WTC11 (cell line): ENCODE data around the gene TRIM47. TPM values are rescaled to one million over a fixed set of nuclear protein-coding genes. Genes with fewer than 3 reads are reported as not detected.

Experiments
- ATAC-seq: fragments of 200-7000 bp; cut with Tn5 transposase; 2 replicates; pipeline ENCODE4 v1.10.0; 2021; ENCODE audit warnings: mild to moderate bottlenecking, moderate library complexity
- CTCF ChIA-PET: fragments of 300-600 bp; sonication (Branson Sonifier 250); formaldehyde crosslinking; loops from one replicate; lab custom pipeline; 2021; ENCODE audit warnings: antibody characterized with exemption; lab: Charles Lee
- POLR2A ChIA-PET: fragments of 350-600 bp; sonication (Branson Sonifier 250); formaldehyde crosslinking; loops from one replicate; lab custom pipeline; 2021; ENCODE audit warnings: antibody characterized with exemption; lab: Charles Lee
- DNase-seq: peaks from one replicate; pipeline ENCODE4 v3.0.0; 2021; ENCODE audit warnings: low spot score
- H3K27ac Mint-ChIP-seq: 2 replicates; pipeline ENCODE4 v1.8.0; 2021; ENCODE audit warnings: mixed read lengths
- H3K27me3 Mint-ChIP-seq: 2 replicates; pipeline ENCODE4 v1.8.0; 2021; ENCODE audit warnings: low read depth, mild to moderate bottlenecking, moderate library complexity, mixed read lengths
- H3K36me3 Mint-ChIP-seq: 2 replicates; pipeline ENCODE4 v1.8.0; 2021; ENCODE audit warnings: mixed read lengths
- H3K4me1 Mint-ChIP-seq: 2 replicates; pipeline ENCODE4 v1.8.0; 2022; ENCODE audit warnings: mixed read lengths
- H3K4me3 Mint-ChIP-seq: 2 replicates; pipeline ENCODE4 v1.8.0; 2021; ENCODE audit warnings: mild to moderate bottlenecking, moderate library complexity, mixed read lengths
- H3K9me3 Mint-ChIP-seq: 2 replicates; pipeline ENCODE4 v1.8.0; 2021; ENCODE audit warnings: mixed read lengths
- AR ChIP-seq: fragments of 250-450 bp; sonication (Bioruptor Pico); IDR thresholded peaks from 2 replicates; pipeline ENCODE4 v1.9.0; 2021; ENCODE audit warnings: mild to moderate bottlenecking
- ATF2 ChIP-seq: sonication (generic); formaldehyde crosslinking; IDR thresholded peaks from 2 replicates; pipeline ENCODE4 v1.8.1; 2022; ENCODE audit warnings: low read depth, missing genetic modification reagents, borderline replicate concordance
- ETV6 ChIP-seq: sonication (generic); formaldehyde crosslinking; IDR thresholded peaks from 2 replicates; pipeline ENCODE4 v1.8.1; 2022; ENCODE audit warnings: mild to moderate bottlenecking, missing genetic modification reagents
- IRF2 ChIP-seq: sonication (generic); formaldehyde crosslinking; IDR thresholded peaks from 2 replicates; pipeline ENCODE4 v1.8.0; 2022; ENCODE audit warnings: low read depth, missing genetic modification reagents, borderline replicate concordance
- SMAD3 ChIP-seq: sonication (generic); formaldehyde crosslinking; IDR thresholded peaks from 2 replicates; pipeline ENCODE4 v1.8.0; 2022; ENCODE audit warnings: missing genetic modification reagents, mild to moderate bottlenecking, borderline replicate concordance
- TEAD1 ChIP-seq: sonication (generic); formaldehyde crosslinking; IDR thresholded peaks from 2 replicates; pipeline ENCODE4 v1.8.0; 2022; ENCODE audit warnings: mild to moderate bottlenecking, missing genetic modification reagents
- ZNF416 ChIP-seq: fragments of 250-450 bp; sonication (Bioruptor Pico); IDR thresholded peaks from 2 replicates; pipeline ENCODE4 v1.9.0; 2021; ENCODE audit warnings: mild to moderate bottlenecking, inconsistent platforms
- ZNF671 ChIP-seq: fragments of 250-450 bp; sonication (Bioruptor Pico); IDR thresholded peaks from 2 replicates; pipeline ENCODE4 v1.8.0; 2021; ENCODE audit warnings: mild to moderate bottlenecking
- total RNA-seq: library from RNA; stranded (reverse); gene quantifications from 3 replicates; pipeline ENCODE4 v1.2.3, GENCODE V29; 2021
- TF ChIP-seq, protein P1 (sequence below): sonication (generic); formaldehyde crosslinking; conservative IDR thresholded peaks from 2 replicates; pipeline ENCODE4 v1.8.1; 2022; ENCODE audit warnings: mild to moderate bottlenecking, missing genetic modification reagents
- TF ChIP-seq, protein P2 (sequence below): sonication (generic); formaldehyde crosslinking; IDR thresholded peaks from 2 replicates; pipeline ENCODE4 v1.8.1; 2022; ENCODE audit warnings: mild to moderate bottlenecking, moderate library complexity, missing genetic modification reagents
- TF ChIP-seq, protein P3 (sequence below): fragments of 250-450 bp; sonication (Bioruptor Pico); IDR thresholded peaks from 2 replicates; pipeline ENCODE4 v2.1.2; 2022; ENCODE audit warnings: mild to moderate bottlenecking, moderate library complexity
- TF ChIP-seq, protein P4 (sequence below): fragments of 250-450 bp; sonication (Bioruptor Pico); IDR thresholded peaks from 2 replicates; pipeline ENCODE4 v1.9.0; 2021; ENCODE audit warnings: mild to moderate bottlenecking, borderline replicate concordance
- TF ChIP-seq, protein P5 (sequence below): sonication (generic); formaldehyde crosslinking; IDR thresholded peaks from 2 replicates; pipeline ENCODE4 v1.8.1; 2023; ENCODE audit warnings: mild to moderate bottlenecking, missing genetic modification reagents, moderate library complexity

The TRIM47 gene
- total RNA-seq, 1 experiment from 2014 or later: 10.0 TPM

DNA sequence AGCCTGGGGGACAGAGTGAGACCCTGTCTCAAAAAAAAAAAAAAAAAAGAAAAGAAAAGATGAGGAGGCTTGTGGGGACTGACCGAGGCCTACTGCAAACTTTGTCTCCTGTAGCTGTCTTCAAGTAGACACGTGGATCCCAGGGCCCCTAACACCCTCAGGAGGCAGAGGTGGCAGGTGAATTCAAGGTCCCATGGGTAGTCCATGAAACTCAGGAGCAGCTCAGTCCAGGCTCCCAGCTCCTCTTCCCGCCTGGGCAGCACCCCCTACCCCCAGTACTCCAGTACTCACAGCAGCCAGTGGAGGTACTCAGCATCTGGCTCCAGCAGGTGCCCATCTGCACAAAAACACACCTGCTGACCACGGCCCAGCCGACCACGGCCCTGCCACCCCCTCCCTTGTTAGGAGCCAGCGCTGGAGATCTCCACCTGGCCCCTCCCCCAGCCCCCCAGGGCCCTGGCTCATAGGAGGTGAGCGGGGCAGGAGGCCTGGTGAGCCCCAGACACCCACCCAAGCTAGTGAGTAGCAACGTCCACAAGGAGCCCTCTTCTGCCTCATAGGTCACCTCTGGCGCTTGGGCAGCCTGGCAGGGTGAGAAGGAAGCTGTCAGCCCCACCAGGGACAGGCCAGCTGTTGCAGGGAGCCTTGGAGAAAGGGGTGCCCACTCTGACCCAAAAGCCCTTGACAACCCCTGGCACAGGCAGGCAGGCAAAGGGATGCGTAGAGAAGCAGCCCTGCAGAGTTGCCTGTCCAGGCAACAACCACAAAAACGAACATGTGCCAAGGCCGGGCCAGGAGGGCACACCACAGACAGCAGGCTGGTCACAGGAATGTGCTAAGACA is 22.5 kb upstream of the TRIM47 start:
- no peak overlapping the region for H3K27ac Mint-ChIP-seq
- CTCF ChIA-PET: interaction anchor here (1.7 kb wide), 1 partner anchor 104 kb away, joined by 4 read pairs; no protein-coding TSS in a partner anchor
- DNase-seq: no peak
- POLR2A ChIA-PET: no interaction called here
- TF ChIP-seq IRF2: no peak
- TF ChIP-seq, protein P1, sequence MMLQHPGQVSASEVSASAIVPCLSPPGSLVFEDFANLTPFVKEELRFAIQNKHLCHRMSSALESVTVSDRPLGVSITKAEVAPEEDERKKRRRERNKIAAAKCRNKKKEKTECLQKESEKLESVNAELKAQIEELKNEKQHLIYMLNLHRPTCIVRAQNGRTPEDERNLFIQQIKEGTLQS (CRISPR knock-in tag): 0 out of 2 replicates have a peak, but pooled peaks have one; percentile 17
- no peak overlapping the region for H3K4me3 Mint-ChIP-seq
- no peak for ATAC-seq
- H3K9me3 Mint-ChIP-seq: no peaks in the 10 kb centered on the region
- peaks cover 16% of the 10 kb centered on the region for H3K36me3 Mint-ChIP-seq
- H3K4me1 Mint-ChIP-seq: peaks cover 10% of the 10 kb centered on the region
- H3K27me3 Mint-ChIP-seq: no peaks in the 10 kb centered on the region

DNA sequence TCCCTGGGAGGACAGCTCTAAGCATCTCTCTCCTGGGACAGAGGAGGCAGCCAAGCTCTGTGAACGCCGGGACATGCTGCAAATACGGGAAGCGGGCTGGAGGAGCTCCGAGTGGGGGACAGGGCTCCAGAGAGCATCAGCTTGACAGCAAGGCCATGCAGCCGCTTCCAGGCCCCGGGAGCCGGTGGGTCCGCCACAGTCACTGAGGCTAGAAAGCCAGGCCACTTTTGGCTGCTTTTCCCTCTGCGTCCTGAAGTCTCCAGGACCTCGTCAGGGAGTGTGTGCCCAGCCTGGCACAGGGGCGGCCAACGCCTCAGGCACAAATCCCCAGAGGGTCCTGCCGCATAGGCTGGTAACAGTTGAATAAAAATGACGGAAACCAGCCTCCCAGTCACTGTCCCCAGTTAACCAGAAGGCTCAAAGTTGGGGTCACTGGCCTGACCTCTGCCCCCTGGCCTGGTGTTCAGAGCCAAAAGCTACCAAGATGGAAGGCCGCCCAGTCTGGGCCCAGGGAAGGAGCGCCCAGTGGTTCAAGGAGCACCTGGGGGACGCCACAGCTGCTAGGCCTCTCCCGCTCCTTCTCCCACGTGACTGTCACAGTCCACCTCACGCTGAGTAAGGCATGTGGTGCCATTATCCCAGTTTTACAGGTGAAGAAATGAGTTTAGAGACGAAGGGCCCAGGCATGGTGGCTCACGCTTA is 21.5 kb upstream of the TRIM47 start:
- ATAC-seq: no peak
- Mint-ChIP-seq H3K9me3 (no peaks in the 10 kb centered on the region), H3K36me3 (peaks cover 16% of the 10 kb centered on the region), H3K27me3 (no peaks in the 10 kb centered on the region), H3K4me1 (peaks cover 16% of the 10 kb centered on the region), H3K4me3 (no peak overlapping the region), H3K27ac (no peak overlapping the region)
- POLR2A ChIA-PET: no interaction called here
- TF ChIP-seq, protein P2, sequence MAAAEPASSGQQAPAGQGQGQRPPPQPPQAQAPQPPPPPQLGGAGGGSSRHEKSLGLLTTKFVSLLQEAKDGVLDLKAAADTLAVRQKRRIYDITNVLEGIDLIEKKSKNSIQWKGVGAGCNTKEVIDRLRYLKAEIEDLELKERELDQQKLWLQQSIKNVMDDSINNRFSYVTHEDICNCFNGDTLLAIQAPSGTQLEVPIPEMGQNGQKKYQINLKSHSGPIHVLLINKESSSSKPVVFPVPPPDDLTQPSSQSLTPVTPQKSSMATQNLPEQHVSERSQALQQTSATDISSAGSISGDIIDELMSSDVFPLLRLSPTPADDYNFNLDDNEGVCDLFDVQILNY: no peak
- TF ChIP-seq, all 79 proteins: peak for 0
- no peak for DNase-seq
- CTCF ChIA-PET: interaction anchor here (0.8 to 1.9 kb wide), 4 partner anchors 15 to 105 kb away, joined by 3 to 5 read pairs (median 4); no protein-coding TSS in a partner anchor

GRCh38 chr17:75899353-75899752 is 21.0 kb upstream of the TRIM47 start:
- no peak for TF ChIP-seq TEAD1 (CRISPR knock-in tag)
- no peak for TF ChIP-seq SMAD3 (CRISPR knock-in tag)
- TF ChIP-seq, protein P3, sequence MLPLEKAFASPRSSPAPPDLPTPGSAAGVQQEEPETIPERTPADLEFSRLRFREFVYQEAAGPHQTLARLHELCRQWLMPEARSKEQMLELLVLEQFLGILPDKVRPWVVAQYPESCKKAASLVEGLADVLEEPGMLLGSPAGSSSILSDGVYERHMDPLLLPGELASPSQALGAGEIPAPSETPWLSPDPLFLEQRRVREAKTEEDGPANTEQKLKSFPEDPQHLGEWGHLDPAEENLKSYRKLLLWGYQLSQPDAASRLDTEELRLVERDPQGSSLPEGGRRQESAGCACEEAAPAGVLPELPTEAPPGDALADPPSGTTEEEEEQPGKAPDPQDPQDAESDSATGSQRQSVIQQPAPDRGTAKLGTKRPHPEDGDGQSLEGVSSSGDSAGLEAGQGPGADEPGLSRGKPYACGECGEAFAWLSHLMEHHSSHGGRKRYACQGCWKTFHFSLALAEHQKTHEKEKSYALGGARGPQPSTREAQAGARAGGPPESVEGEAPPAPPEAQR: no peak
- no peak for TF ChIP-seq ZNF416 (CRISPR knock-in tag)
- TF ChIP-seq AR (CRISPR knock-in tag): no peak
- TF ChIP-seq ZNF671 (CRISPR knock-in tag): no peak

DNA sequence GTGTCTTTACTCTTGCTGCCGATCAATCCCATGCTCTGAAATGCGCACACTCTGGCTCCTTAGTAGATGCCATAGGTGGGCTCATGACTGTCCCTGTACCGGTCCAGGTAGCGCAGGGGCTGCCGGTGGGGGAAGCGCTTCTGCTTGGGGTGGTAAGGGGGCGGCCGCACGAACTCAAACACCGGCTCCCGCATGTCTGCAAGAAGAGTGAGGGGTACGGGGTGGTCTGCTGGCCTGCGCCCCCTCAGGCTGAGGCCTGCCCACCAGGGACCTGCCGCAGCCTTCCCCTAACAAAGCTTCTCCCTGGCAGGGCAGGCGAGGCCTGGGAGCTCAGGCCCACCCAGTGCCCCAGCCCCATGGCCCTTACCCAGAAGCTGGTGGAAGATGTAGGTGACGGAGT is 20.4 kb upstream of the TRIM47 start:
- peaks cover 16% of the 10 kb centered on the region for H3K36me3 Mint-ChIP-seq
- DNase-seq (no peak), ATAC-seq (no peak)
- peak overlapping the region; percentile 70; the same call in 1 of the 2 replicates for H3K27ac Mint-ChIP-seq
- no peak overlapping the region for H3K4me3 Mint-ChIP-seq
- POLR2A ChIA-PET: interaction anchor here (2.0 kb wide), 1 partner anchor 43 kb away, joined by 6 read pairs; the partner anchor contains the start of gene WBP2
- no peaks in the 10 kb centered on the region for H3K27me3 Mint-ChIP-seq
- CTCF ChIA-PET: interaction anchor here (0.6 to 7.5 kb wide), 6 partner anchors 12 to 381 kb away, joined by 3 to 71 read pairs (median 4); partner anchors contain the start of gene TRIM47
- no peaks in the 10 kb centered on the region for H3K9me3 Mint-ChIP-seq
- peaks cover 24% of the 10 kb centered on the region for H3K4me1 Mint-ChIP-seq
- TF ChIP-seq ATF2 (CRISPR knock-in tag) (no peak), ETV6 (CRISPR knock-in tag) (no peak)
- TF ChIP-seq, protein P4, sequence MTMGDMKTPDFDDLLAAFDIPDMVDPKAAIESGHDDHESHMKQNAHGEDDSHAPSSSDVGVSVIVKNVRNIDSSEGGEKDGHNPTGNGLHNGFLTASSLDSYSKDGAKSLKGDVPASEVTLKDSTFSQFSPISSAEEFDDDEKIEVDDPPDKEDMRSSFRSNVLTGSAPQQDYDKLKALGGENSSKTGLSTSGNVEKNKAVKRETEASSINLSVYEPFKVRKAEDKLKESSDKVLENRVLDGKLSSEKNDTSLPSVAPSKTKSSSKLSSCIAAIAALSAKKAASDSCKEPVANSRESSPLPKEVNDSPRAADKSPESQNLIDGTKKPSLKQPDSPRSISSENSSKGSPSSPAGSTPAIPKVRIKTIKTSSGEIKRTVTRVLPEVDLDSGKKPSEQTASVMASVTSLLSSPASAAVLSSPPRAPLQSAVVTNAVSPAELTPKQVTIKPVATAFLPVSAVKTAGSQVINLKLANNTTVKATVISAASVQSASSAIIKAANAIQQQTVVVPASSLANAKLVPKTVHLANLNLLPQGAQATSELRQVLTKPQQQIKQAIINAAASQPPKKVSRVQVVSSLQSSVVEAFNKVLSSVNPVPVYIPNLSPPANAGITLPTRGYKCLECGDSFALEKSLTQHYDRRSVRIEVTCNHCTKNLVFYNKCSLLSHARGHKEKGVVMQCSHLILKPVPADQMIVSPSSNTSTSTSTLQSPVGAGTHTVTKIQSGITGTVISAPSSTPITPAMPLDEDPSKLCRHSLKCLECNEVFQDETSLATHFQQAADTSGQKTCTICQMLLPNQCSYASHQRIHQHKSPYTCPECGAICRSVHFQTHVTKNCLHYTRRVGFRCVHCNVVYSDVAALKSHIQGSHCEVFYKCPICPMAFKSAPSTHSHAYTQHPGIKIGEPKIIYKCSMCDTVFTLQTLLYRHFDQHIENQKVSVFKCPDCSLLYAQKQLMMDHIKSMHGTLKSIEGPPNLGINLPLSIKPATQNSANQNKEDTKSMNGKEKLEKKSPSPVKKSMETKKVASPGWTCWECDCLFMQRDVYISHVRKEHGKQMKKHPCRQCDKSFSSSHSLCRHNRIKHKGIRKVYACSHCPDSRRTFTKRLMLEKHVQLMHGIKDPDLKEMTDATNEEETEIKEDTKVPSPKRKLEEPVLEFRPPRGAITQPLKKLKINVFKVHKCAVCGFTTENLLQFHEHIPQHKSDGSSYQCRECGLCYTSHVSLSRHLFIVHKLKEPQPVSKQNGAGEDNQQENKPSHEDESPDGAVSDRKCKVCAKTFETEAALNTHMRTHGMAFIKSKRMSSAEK (CRISPR knock-in tag): no peak
- TF ChIP-seq, protein P5, sequence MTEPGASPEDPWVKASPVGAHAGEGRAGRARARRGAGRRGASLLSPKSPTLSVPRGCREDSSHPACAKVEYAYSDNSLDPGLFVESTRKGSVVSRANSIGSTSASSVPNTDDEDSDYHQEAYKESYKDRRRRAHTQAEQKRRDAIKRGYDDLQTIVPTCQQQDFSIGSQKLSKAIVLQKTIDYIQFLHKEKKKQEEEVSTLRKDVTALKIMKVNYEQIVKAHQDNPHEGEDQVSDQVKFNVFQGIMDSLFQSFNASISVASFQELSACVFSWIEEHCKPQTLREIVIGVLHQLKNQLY (CRISPR knock-in tag): no peak

More at GRCh38 chr17:75899353-75899752, 21.0 kb upstream of the TRIM47 start:
- no peaks in the 10 kb centered on the region for H3K27me3 Mint-ChIP-seq
- ChIA-PET POLR2A (no interaction called here), CTCF (interaction anchor here (0.8 to 1.9 kb wide), 5 partner anchors 15 to 115 kb away, joined by 3 to 5 read pairs (median 3); no protein-coding TSS in a partner anchor)
- H3K36me3 Mint-ChIP-seq: peaks cover 16% of the 10 kb centered on the region
- no peak for DNase-seq
- peaks cover 19% of the 10 kb centered on the region for H3K4me1 Mint-ChIP-seq
- H3K4me3 Mint-ChIP-seq: no peak overlapping the region
- no peak for ATAC-seq
- H3K9me3 Mint-ChIP-seq: no peaks in the 10 kb centered on the region
- H3K27ac Mint-ChIP-seq: no peak overlapping the region
